SU-DHL-6 (cell line): ENCODE measurements around the gene PLAC8.
A peak's percentile ranks its signal among the peaks of the same experiment; 100 is the strongest.
"Not testable (repeated sequence)": the region's sequence is repeated elsewhere in the genome, so short reads cannot be mapped to it uniquely, and the experiment has no call there.

ENCODE experiments used
- H2AFZ ChIP-seq: fragments of 200-600 bp; sonication (generic); 2 replicates; pipeline ENCODE4 v1.6.1; 2014; ENCODE audit warnings: low read depth, mild to moderate bottlenecking, moderate library complexity, mixed read lengths, antibody characterized with exemption, low read length; ENCODE audit not compliant: severe bottlenecking
- H3F3A ChIP-seq: fragments of 200-600 bp; shearing (Covaris generic); 2 replicates; pipeline ENCODE4 v1.6.0; 2016; ENCODE audit warnings: antibody characterized with exemption, mild to moderate bottlenecking; ENCODE audit not compliant: insufficient read depth
- H3K27ac ChIP-seq: fragments of 200-600 bp; sonication (generic); 2 replicates; pipeline ENCODE4 v1.5.1; 2016; ENCODE audit warnings: low read depth, mild to moderate bottlenecking, low read length, moderate library complexity, mixed read lengths
- H3K27me3 ChIP-seq: fragments of 200-600 bp; sonication (generic), shearing (Covaris generic); 2 replicates; pipeline ENCODE4 v1.6.0; 2014; ENCODE audit warnings: mild to moderate bottlenecking, low read length
- H3K36me3 ChIP-seq: fragments of 200-600 bp; sonication (generic); 2 replicates; pipeline ENCODE4 v1.6.1; 2014; ENCODE audit warnings: mild to moderate bottlenecking, low read length, mixed read lengths
- H3K4me2 ChIP-seq: fragments of 300-600, 200-600 bp; shearing (Covaris generic), sonication (generic); 2 replicates; pipeline ENCODE4 v1.6.0; 2014; ENCODE audit warnings: low read length, low read depth, mild to moderate bottlenecking; ENCODE audit not compliant: poor library complexity, severe bottlenecking
- H3K4me3 ChIP-seq: fragments of 200-600 bp; sonication (generic); 2 replicates; pipeline ENCODE4 v1.5.1; 2014; ENCODE audit warnings: antibody characterized with exemption, low read length, mild to moderate bottlenecking, mixed read lengths; ENCODE audit not compliant: insufficient read depth, poor library complexity, severe bottlenecking
- H3K79me2 ChIP-seq: fragments of 200-600 bp; sonication (generic); 2 replicates; pipeline ENCODE4 v1.6.1; 2014; ENCODE audit warnings: mild to moderate bottlenecking, low read length, moderate library complexity; ENCODE audit not compliant: insufficient read depth
- H3K9ac ChIP-seq: fragments of 200-600 bp; sonication (generic); 2 replicates; pipeline ENCODE4 v1.7.0; 2014; ENCODE audit warnings: mild to moderate bottlenecking, low read length
- H3K9me2 ChIP-seq: fragments of 200-600 bp; sonication (generic); replicated peaks from 2 replicates; pipeline ENCODE4 v1.6.1; 2014; ENCODE audit warnings: low read length; ENCODE audit not compliant: insufficient read depth
- H3K9me3 ChIP-seq: fragments of 200-600 bp; sonication (generic); 2 replicates; pipeline ENCODE4 v1.6.1; 2014; ENCODE audit warnings: low read length, mixed read lengths; ENCODE audit not compliant: insufficient read depth
- H4K20me1 ChIP-seq: fragments of 200-600 bp; sonication (generic); 2 replicates; pipeline ENCODE4 v1.6.1; 2014; ENCODE audit warnings: low read depth, mild to moderate bottlenecking, antibody characterized with exemption, low read length, moderate library complexity, mixed read lengths
- EZH2phosphoT487 ChIP-seq: fragments of 200-600 bp; sonication (generic), shearing (Covaris generic); conservative IDR thresholded peaks from 2 replicates; pipeline ENCODE4 v1.6.1; 2018; ENCODE audit warnings: mild to moderate bottlenecking, antibody characterized with exemption, low read length, moderate library complexity, mixed read lengths
- TF ChIP-seq, protein P1 (sequence below): fragments of 200-600 bp; sonication (generic); IDR thresholded peaks from one replicate; pipeline ENCODE4 v1.5.1; 2017; ENCODE audit warnings: antibody characterized with exemption, mild to moderate bottlenecking, low read length, moderate library complexity; ENCODE audit not compliant: insufficient read depth, poor library complexity, severe bottlenecking

The PLAC8 gene

DNA sequence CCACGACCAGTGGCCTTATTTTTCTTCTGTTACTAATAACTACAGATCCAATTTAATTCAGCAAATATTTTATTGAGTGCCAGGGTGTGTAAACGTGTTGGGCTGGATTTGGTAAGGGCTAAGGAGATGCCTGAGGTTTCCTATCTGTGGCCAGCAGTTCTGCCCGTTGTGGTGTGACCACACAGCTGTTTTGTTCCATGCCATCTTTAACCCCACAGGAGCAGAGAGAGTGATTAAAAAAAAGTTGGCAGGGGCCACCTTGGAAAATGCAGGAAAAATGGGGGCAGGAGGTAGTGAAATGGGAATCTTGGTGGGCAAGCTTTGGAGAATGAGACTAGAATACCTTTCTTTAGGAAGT is 1.1 kb downstream of the PLAC8 start:
- Histone ChIP-seq H3F3A (no peaks in the 10 kb centered on the region), H3K9ac (no peak overlapping the region), H3K9me2 (no peaks in the 10 kb centered on the region), H2AFZ (no peak overlapping the region), H3K27ac (no peak overlapping the region), H4K20me1 (no peaks in the 10 kb centered on the region), H3K4me3 (no peak overlapping the region), H3K27me3 (no peaks in the 10 kb centered on the region), H3K79me2 (no peaks in the 10 kb centered on the region), H3K9me3 (no peaks in the 10 kb centered on the region), H3K36me3 (no peaks in the 10 kb centered on the region), H3K4me2 (no peak overlapping the region)
- TF ChIP-seq, protein P1, sequence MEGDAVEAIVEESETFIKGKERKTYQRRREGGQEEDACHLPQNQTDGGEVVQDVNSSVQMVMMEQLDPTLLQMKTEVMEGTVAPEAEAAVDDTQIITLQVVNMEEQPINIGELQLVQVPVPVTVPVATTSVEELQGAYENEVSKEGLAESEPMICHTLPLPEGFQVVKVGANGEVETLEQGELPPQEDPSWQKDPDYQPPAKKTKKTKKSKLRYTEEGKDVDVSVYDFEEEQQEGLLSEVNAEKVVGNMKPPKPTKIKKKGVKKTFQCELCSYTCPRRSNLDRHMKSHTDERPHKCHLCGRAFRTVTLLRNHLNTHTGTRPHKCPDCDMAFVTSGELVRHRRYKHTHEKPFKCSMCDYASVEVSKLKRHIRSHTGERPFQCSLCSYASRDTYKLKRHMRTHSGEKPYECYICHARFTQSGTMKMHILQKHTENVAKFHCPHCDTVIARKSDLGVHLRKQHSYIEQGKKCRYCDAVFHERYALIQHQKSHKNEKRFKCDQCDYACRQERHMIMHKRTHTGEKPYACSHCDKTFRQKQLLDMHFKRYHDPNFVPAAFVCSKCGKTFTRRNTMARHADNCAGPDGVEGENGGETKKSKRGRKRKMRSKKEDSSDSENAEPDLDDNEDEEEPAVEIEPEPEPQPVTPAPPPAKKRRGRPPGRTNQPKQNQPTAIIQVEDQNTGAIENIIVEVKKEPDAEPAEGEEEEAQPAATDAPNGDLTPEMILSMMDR: no peak
- no peak for TF ChIP-seq EZH2phosphoT487

DNA sequence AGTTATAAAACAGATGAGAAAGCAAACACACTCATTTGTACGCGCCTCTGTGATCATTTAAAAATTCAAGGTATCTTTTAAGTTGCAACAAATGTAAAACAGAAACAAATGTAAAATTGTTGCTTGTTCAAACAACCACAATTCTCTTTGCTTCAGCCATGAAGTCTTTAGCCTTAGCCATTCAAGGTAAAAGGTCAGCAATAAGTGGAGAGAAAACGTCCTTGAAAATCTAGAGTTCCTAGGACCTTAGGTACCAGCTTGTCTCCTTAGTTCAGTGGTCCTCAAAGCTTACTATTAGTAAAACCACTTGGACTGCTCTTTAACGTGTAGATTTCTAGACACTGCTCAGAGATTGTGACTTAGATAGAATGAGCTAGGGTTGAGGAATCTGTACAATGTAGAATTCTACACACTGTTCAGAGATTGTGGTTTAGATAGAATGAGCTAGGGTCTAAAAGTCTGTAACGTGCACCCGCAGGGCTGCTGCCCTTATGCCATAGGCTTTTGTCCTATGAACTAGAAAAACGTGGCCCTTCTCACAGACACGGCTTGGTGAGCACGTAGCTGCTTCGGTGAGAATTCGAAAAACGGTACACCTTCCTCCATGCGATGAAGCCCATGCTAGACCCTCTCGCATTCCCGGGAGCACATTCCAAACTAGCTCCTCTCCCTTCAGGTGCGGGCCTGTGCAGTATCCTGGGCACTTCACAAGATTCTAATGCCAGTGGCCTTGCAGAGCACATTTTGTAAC is 1.7 kb downstream of the PLAC8 start:
- no peaks in the 10 kb centered on the region for H3K9me3 ChIP-seq
- H3K79me2 ChIP-seq: no peaks in the 10 kb centered on the region
- no peaks in the 10 kb centered on the region for H4K20me1 ChIP-seq
- no peak overlapping the region for H3K4me3 ChIP-seq
- H3F3A ChIP-seq: no peaks in the 10 kb centered on the region
- no peak overlapping the region for H3K27ac ChIP-seq
- H3K27me3 ChIP-seq: no peaks in the 10 kb centered on the region
- no peak overlapping the region for H2AFZ ChIP-seq
- no peaks in the 10 kb centered on the region for H3K9me2 ChIP-seq
- H3K36me3 ChIP-seq: no peaks in the 10 kb centered on the region
- peak overlapping the region; percentile 12 for H3K4me2 ChIP-seq
- TF ChIP-seq, protein P1: no peak
- TF ChIP-seq EZH2phosphoT487: no peak
- H3K9ac ChIP-seq: no peak overlapping the region

DNA sequence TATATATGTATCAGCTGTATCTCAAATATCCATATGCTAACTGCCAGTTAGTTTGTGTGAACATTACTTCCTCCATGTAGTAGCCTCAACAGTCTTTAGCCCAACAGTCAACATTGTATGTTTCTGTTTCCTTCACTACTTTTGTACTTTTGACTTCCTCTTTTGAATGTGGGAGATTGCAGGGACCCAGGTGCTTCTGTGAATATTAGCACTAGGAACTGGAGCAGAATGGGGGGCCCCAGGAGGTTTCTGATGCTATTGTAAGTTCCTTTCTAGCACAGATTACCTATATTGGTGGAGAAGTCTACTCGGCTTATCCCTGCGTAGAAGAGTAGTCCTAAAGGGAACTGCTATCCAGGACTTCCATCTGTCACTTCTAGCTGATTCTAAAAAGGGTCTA is 2.3 kb downstream of the PLAC8 start:
- Histone ChIP-seq H3K9me3 (no peaks in the 10 kb centered on the region), H3K9me2 (no peaks in the 10 kb centered on the region), H3K4me2 (peak overlapping the region; percentile 12), H2AFZ (no peak overlapping the region), H3K79me2 (no peaks in the 10 kb centered on the region), H3K27me3 (no peaks in the 10 kb centered on the region), H3K27ac (no peak overlapping the region), H4K20me1 (no peaks in the 10 kb centered on the region), H3K9ac (no peak overlapping the region), H3K36me3 (no peaks in the 10 kb centered on the region), H3K4me3 (no peak overlapping the region), H3F3A (no peaks in the 10 kb centered on the region)
- TF ChIP-seq, protein P1: no peak
- no peak for TF ChIP-seq EZH2phosphoT487

DNA sequence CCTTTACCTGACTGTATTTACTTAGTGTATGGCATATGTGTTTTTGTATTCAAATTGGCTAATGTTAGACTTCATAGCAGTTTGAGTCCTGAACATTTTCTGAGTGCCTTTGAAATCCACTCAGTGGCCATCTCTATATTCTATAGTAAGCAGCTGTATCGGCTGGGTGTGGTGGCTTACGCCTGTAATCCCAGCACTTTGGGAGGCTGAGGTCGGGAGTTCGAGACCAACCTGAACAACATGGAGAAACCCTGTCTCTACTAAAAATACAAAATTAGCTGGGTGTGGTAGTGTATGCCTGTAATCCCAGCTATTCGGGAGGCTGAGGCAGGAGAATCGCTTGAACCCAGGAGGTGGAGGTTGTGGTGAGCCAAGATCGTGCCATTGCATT is 2.8 kb downstream of the PLAC8 start:
- H3K27ac ChIP-seq, H3K9me2 ChIP-seq, H4K20me1 ChIP-seq, H3F3A ChIP-seq, H3K79me2 ChIP-seq, H3K36me3 ChIP-seq, H3K27me3 ChIP-seq, H3K9ac ChIP-seq, H3K9me3 ChIP-seq, H3K4me2 ChIP-seq, H3K4me3 ChIP-seq, H2AFZ ChIP-seq: not testable (repeated sequence)
